HEK293 (cell line): ENCODE results near the gene MEGF10.
A peak's percentile ranks its signal among the peaks of the same experiment; 100 is the strongest.
"Not testable (repeated sequence)": the region's sequence is repeated elsewhere in the genome, so short reads cannot be mapped to it uniquely, and the experiment has no call there.

Experiments
- CTCF ChIA-PET: fragments of 350-600 bp; formaldehyde crosslinking; extraction: SDS; loops from one replicate; lab custom pipeline; 2021; ENCODE audit warnings: antibody characterized with exemption; lab: Yijun Ruan, JAX
- POLR2A ChIA-PET: fragments of 300-600 bp; formaldehyde crosslinking; extraction: SDS; loops from one replicate; lab custom pipeline; 2020; ENCODE audit warnings: antibody characterized with exemption, inconsistent platforms; lab: Yijun Ruan, JAX
- H3K27ac ChIP-seq: fragments of 200-500 bp; sonication (Bioruptor generic); 2 replicates; pipeline ENCODE4 v1.5.1; 2014; ENCODE audit warnings: low read depth, low read length, control low read depth, inconsistent platforms; ENCODE audit errors: extremely low read depth
- H3K36me3 ChIP-seq, 2 experiments: fragments of 200-500 bp in 1 of 2; sonication (Bioruptor generic) in 1 of 2; 1 replicate in 1 of 2; 2 replicates in 1 of 2; pipeline ENCODE4 v1.5.1; 2014 to 2017; ENCODE audit warnings: inconsistent platforms in 2 of 2, low read length in 2 of 2; ENCODE audit not compliant: control insufficient read depth in 2 of 2, insufficient read depth in 1 of 2
- H3K4me1 ChIP-seq: fragments of 200-500 bp; sonication (Bioruptor generic); 2 replicates; pipeline ENCODE4 v1.5.1; 2014; ENCODE audit warnings: mild to moderate bottlenecking, low read length, inconsistent platforms; ENCODE audit not compliant: control insufficient read depth, insufficient read depth
- H3K4me3 ChIP-seq: 2 replicates; pipeline ENCODE4 v1.5.1; 2011; ENCODE audit warnings: low read depth, mild to moderate bottlenecking, control low read depth, low read length, moderate library complexity
- H3K9me3 ChIP-seq: fragments of 200-500 bp; sonication (Bioruptor generic); 2 replicates; pipeline ENCODE4 v1.5.1; 2014; ENCODE audit warnings: low read depth, low read length, inconsistent platforms; ENCODE audit not compliant: control insufficient read depth, insufficient read depth
- SCRT1 ChIP-seq: fragments of 450-650 bp; formaldehyde crosslinking; IDR thresholded peaks from 2 replicates; pipeline ENCODE4 v1.5.1; 2016; ENCODE audit warnings: missing biosample characterization, missing genetic modification characterization, borderline replicate concordance
- SCRT2 ChIP-seq: fragments of 450-650 bp; formaldehyde crosslinking; IDR thresholded peaks from 2 replicates; pipeline ENCODE4 v1.5.1; 2016; ENCODE audit warnings: missing biosample characterization, missing genetic modification characterization
- SP7 ChIP-seq: fragments of 450-650 bp; formaldehyde crosslinking; IDR thresholded peaks from 2 replicates; pipeline ENCODE4 v1.5.1; 2016; ENCODE audit warnings: missing biosample characterization, missing genetic modification characterization
- ZNF146 ChIP-seq: fragments of 450-650 bp; formaldehyde crosslinking; IDR thresholded peaks from 2 replicates; pipeline ENCODE4 v1.5.1; 2016; ENCODE audit warnings: missing biosample characterization, missing genetic modification characterization
- ZNF335 ChIP-seq: fragments of 450-650 bp; formaldehyde crosslinking; conservative IDR thresholded peaks from 2 replicates; pipeline ENCODE4 v1.5.1; 2016; ENCODE audit warnings: missing biosample characterization, missing genetic modification characterization
- ZNF830 ChIP-seq: fragments of 450-650 bp; IDR thresholded peaks from 2 replicates; pipeline ENCODE4 v1.5.0; 2018; ENCODE audit warnings: missing biosample characterization, missing genetic modification characterization, low read depth, mild to moderate bottlenecking, moderate library complexity
- TF ChIP-seq, protein P1 (sequence below): fragments of 450-650 bp; formaldehyde crosslinking; IDR thresholded peaks from 2 replicates; pipeline ENCODE4 v1.5.1; 2016; ENCODE audit warnings: missing biosample characterization, missing genetic modification characterization
- TF ChIP-seq, protein P2 (sequence below): fragments of 450-650 bp; formaldehyde crosslinking; IDR thresholded peaks from 2 replicates; pipeline ENCODE4 v1.5.1; 2016; ENCODE audit warnings: missing biosample characterization, missing genetic modification characterization, low read depth

The MEGF10 gene

DNA sequence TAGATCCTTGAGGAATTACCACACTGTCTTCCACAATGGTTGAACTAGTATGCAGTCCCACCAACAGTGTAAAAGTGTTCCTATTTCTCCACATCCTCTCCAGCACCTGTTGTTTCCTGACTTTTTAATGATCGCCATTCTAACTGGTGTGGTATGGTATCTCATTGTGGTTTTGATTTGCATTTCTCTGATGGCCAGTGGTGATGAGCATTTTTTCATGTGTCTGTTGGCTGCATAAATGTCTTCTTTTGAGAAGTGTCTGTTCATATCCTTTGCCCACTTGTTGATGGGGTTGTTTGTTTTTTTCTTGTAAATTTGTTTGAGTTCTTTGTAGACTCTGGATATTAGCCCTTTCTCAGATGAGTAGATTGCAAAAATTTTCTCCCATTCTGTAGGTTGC lies 25.1 kb upstream of the MEGF10 start:
- POLR2A ChIA-PET, CTCF ChIA-PET: not testable (repeated sequence)

DNA sequence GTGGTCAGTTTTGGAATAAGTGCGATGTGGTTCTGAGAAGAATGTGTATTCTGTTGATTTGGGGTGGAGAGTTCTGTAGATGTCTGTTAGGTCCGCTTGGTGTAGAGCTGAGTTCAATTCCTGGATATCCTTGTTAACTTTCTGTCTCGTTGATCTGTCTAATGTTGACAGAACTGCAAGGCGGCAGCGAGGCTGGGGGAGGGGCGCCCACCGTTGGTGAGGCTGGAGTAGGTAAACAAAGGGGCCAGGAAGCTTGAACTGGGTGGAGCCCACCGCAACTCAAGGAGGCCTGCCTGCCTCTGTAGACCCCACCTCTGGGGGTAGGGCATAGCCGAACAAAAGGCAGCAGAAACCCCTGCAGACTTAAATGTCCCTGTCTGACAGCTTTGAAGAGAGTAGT lies 22.3 kb upstream of the MEGF10 start:
- H3K9me3 ChIP-seq, CTCF ChIA-PET, POLR2A ChIA-PET, H3K36me3 ChIP-seq, H3K4me3 ChIP-seq, H3K27ac ChIP-seq, H3K4me1 ChIP-seq: not testable (repeated sequence)

More for the DNA sequence above, 25.1 kb upstream of the MEGF10 start:
- H3K27ac ChIP-seq, H3K4me3 ChIP-seq, H3K4me1 ChIP-seq, H3K9me3 ChIP-seq, H3K36me3 ChIP-seq: not testable (repeated sequence)
- peak; percentile 65; the same call in 1 of the 2 replicates for TF ChIP-seq SCRT1 (tag by site-specific recombination)
- TF ChIP-seq SCRT2 (tag by site-specific recombination), result peak; percentile 57

DNA sequence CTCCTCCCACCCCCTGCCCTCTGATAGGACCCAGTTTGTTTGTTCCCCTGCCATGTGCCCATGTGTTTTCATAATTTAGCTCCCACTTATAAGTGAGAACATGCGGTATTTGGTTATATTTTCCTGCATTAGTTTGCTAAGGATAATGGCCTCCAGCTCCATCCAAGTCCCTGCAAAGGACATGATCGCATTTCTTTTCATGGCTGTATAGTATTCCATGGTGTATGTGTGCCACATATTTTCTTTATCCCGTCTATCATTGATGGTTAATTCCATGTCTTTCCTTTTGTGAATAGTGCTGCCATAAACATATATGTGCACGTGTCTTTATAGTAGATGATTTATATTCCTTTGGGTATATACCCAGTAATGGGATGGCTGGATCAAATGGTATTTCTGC lies 19.9 kb upstream of the MEGF10 start:
- H3K4me1 ChIP-seq, H3K9me3 ChIP-seq, CTCF ChIA-PET, H3K36me3 ChIP-seq, H3K27ac ChIP-seq, POLR2A ChIA-PET, H3K4me3 ChIP-seq: not testable (repeated sequence)
- TF ChIP-seq ZNF146 (tag by site-specific recombination), result peak; percentile 81

DNA sequence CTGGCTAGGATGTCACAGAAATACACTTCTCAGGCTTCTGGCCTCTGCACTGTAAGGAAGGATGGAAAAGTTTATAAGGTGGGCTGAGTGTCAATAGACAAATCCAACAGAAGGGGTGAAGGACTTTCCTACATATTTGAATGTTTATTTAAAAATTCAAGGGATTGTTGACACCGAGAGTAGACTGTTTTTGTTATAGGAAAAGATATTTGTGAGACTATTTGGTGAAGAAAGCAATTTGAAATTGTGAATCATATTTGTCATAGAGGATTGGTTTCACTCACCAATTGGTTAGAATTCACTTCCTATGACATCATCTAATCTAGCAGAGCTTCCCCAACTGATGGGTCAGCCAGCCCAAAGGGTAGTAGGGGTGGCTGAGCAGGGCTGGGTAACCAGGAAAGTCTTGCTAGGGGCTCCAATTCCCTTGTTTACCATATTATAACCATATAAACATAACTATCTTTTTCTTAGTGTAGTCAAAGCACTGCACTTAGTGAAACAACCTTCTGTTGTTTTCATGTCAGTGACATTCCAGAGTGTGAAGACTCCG lies 14.9 kb upstream of the MEGF10 start:
- POLR2A ChIA-PET, result no interaction called here
- CTCF ChIA-PET, result no interaction called here
- peaks cover 6% of the 10 kb centered on the region for H3K4me1 ChIP-seq

More for the DNA sequence above, 14.9 kb upstream of the MEGF10 start:
- H3K9me3 ChIP-seq, result no peaks in the 10 kb centered on the region
- H3K36me3 ChIP-seq, result no peaks in the 10 kb centered on the region
- no peak overlapping the region for H3K4me3 ChIP-seq
- H3K27ac ChIP-seq, result no peak overlapping the region
- TF ChIP-seq, protein P1, sequence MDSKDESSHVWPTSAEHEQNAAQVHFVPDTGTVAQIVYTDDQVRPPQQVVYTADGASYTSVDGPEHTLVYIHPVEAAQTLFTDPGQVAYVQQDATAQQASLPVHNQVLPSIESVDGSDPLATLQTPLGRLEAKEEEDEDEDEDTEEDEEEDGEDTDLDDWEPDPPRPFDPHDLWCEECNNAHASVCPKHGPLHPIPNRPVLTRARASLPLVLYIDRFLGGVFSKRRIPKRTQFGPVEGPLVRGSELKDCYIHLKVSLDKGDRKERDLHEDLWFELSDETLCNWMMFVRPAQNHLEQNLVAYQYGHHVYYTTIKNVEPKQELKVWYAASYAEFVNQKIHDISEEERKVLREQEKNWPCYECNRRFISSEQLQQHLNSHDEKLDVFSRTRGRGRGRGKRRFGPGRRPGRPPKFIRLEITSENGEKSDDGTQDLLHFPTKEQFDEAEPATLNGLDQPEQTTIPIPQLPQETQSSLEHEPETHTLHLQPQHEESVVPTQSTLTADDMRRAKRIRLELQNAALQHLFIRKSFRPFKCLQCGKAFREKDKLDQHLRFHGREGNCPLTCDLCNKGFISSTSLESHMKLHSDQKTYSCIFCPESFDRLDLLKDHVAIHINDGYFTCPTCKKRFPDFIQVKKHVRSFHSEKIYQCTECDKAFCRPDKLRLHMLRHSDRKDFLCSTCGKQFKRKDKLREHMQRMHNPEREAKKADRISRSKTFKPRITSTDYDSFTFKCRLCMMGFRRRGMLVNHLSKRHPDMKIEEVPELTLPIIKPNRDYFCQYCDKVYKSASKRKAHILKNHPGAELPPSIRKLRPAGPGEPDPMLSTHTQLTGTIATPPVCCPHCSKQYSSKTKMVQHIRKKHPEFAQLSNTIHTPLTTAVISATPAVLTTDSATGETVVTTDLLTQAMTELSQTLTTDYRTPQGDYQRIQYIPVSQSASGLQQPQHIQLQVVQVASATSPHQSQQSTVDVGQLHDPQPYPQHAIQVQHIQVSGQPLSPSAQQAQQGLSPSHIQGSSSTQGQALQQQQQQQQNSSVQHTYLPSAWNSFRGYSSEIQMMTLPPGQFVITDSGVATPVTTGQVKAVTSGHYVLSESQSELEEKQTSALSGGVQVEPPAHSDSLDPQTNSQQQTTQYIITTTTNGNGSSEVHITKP (tag by site-specific recombination), result peak; percentile 98
- TF ChIP-seq ZNF830 (tag by site-specific recombination) (no peak), ZNF335 (tag by site-specific recombination) (peak; percentile 18; the same call in 1 of the 2 replicates), SP7 (tag by site-specific recombination) (no peak)
- TF ChIP-seq, protein P2, sequence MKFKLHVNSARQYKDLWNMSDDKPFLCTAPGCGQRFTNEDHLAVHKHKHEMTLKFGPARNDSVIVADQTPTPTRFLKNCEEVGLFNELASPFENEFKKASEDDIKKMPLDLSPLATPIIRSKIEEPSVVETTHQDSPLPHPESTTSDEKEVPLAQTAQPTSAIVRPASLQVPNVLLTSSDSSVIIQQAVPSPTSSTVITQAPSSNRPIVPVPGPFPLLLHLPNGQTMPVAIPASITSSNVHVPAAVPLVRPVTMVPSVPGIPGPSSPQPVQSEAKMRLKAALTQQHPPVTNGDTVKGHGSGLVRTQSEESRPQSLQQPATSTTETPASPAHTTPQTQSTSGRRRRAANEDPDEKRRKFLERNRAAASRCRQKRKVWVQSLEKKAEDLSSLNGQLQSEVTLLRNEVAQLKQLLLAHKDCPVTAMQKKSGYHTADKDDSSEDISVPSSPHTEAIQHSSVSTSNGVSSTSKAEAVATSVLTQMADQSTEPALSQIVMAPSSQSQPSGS (tag by site-specific recombination), result peak; percentile 65
